Mucosa of stomach (tissue), 1 donor: Measurements from ENCODE around the gene GALNT14.

Experiments
- H3K27me3 ChIP-seq: one replicate; pipeline ENCODE4 v1.7.0; 2013; ENCODE audit warnings: mild to moderate bottlenecking, low read length; ENCODE audit not compliant: control insufficient read depth, insufficient read depth
- H3K36me3 ChIP-seq: one replicate; pipeline ENCODE4 v1.7.0; 2013; ENCODE audit warnings: low read length; ENCODE audit not compliant: control insufficient read depth, insufficient read depth
- H3K4me1 ChIP-seq: one replicate; pipeline ENCODE4 v1.7.0; 2013; ENCODE audit warnings: mild to moderate bottlenecking, low read length; ENCODE audit not compliant: control insufficient read depth, insufficient read depth
- H3K4me3 ChIP-seq: one replicate; pipeline ENCODE4 v1.7.0; 2013; ENCODE audit warnings: low read length
- H3K9ac ChIP-seq: one replicate; pipeline ENCODE4 v1.7.0; 2013; ENCODE audit warnings: mild to moderate bottlenecking, low read length, moderate library complexity
- H3K9me3 ChIP-seq: one replicate; pipeline ENCODE4 v1.7.0; 2013; ENCODE audit warnings: mild to moderate bottlenecking, low read length, moderate library complexity; ENCODE audit not compliant: control insufficient read depth
- donor health status: Pancreatic carcinoma.

Gene GALNT14

DNA sequence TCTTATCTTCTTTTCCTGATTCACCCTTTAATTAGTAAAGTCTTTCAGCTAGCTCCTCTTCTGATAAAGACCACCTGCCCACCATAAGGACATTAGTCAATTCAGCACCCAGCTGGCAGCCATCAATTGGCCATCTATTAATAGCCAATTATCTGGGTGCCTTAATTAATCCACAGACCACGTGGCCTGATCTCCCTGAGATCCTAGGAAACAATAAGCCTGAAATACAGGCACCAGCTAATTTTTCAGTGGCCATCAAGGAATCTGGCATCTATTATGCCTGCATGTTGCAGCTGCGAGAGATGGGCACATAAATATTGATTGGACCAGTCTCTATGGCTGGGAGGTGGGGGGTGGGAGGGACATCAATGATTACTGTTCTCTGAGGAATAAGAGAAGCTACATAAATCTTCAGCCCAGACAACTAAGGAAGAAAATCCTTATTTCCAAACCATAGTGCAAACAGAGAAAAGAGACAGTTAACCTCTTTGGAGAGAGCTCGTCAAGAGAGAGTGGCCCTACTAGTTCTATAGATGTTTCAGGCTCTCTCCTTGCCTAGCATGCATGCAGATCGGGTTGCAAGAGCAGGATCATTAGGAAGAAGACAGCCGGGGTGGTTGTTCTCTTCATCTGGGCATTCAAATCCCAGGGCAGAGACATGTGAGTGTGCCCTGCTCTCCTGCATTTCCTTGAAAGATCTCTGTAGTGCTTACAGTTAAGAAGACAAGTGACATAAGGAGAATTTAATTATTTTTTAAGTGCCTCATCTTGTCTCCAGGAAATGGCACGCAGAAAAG, 8.7 kb downstream of the GALNT14 start:
- no peaks in the 10 kb centered on the region for H3K4me1 ChIP-seq
- H3K9ac ChIP-seq, result no peak overlapping the region
- H3K36me3 ChIP-seq, result no peaks in the 10 kb centered on the region
- H3K4me3 ChIP-seq, result no peak overlapping the region
- H3K9me3 ChIP-seq, result no peaks in the 10 kb centered on the region
- H3K27me3 ChIP-seq, result peaks cover 6% of the 10 kb centered on the region

DNA sequence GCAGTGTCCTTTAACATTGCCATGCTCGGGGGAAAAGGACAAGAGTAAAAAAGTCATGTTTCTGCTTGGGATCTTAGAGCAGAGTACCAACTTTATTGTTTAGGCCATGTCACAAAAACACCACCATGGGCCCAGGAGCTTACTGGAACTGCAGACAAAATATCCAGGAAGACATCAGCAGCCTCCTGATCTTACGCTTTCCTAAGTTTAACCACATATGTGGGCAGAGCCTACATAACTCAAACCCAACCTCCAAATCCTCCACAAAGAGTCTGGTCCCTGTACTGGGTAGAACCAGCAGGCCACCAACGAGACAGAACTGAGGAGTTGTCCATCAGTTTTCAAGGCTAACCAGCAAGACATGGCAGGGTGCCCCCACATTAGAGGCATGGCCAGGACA, 10.3 kb downstream of the GALNT14 start:
- Histone ChIP-seq H3K4me1 (no peaks in the 10 kb centered on the region), H3K27me3 (no peaks in the 10 kb centered on the region), H3K36me3 (no peaks in the 10 kb centered on the region), H3K9me3 (no peaks in the 10 kb centered on the region), H3K9ac (no peak overlapping the region), H3K4me3 (no peak overlapping the region)

DNA sequence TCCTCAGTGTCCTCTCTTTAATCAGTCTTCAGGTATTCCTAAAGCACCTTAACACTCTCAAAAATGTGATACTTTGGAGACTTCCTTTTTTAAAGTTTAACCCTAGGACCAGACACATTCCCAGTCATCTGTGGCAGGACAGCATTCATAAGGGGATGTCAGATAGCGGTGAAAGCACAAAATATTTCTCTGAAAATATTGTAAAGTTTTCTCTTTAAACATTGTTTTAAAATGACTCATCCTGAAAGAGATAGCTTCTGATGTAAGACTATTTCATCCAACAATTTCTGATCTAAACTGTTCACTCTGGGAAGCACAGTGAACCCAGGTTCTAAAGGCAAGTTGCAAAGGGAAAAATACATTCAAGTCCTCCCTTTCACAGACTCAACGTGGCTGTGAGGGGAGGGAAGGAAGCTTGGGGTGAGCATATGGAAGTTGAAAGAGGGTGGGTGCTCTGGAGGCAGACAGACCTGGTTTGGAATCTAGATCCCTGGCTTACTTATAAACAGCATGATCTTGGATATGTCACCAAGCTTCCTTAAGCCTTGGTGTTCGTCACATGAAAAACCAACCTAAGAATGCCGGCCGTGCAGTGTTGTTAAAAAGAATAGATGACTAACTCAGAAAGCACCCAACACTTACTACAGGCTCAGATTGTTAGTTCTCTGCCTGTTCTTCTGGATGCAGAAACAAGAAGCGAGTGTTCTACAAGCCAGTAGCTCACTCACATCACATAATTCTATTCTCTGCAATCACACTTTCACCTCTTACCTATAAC, 12.1 kb downstream of the GALNT14 start:
- no peak overlapping the region for H3K4me3 ChIP-seq
- no peaks in the 10 kb centered on the region for H3K36me3 ChIP-seq
- no peak overlapping the region for H3K9ac ChIP-seq
- H3K27me3 ChIP-seq, result no peaks in the 10 kb centered on the region
- H3K4me1 ChIP-seq, result no peaks in the 10 kb centered on the region
- H3K9me3 ChIP-seq, result no peaks in the 10 kb centered on the region

DNA sequence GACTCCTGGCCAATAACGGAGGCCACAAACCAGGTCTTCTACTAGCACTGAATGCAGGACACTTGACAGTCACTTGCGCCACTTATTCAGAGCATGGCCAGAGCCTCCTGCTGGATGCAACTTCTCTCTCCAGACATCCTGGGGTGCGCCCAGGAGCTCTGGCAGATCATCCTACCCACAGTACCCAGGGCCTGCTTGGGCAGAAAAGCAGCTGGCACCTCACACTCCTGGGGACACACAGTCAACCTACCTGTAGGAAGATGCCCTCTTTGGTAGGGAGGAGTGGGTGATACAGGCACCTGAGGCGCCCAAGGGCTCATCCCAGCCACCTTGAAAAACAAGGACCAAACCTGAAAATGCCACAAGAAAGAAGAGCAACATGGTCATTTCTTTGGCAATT, 13.3 kb downstream of the GALNT14 start:
- no peaks in the 10 kb centered on the region for H3K9me3 ChIP-seq
- H3K36me3 ChIP-seq, result no peaks in the 10 kb centered on the region
- no peaks in the 10 kb centered on the region for H3K4me1 ChIP-seq
- no peak overlapping the region for H3K9ac ChIP-seq
- no peak overlapping the region for H3K4me3 ChIP-seq
- H3K27me3 ChIP-seq, result no peaks in the 10 kb centered on the region

DNA sequence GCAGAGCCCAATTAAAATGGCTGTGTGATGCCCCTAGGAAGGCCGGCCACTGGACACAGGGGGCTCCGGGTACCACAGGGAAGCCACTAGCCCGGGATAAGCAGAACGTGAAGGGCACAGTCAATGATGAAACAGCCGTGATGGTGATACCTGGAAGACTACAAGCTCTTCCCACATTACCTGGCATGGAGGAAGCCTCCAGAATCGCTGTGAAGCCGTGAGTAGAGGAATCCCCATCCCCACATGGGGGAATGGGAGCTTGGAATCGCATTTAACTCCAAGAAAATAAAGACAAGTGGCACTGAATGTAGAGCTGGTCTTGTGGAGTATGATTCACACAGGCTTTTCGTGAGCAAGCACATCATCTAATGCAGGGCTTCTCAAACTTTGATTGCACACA, 16.1 kb downstream of the GALNT14 start:
- no peaks in the 10 kb centered on the region for H3K9me3 ChIP-seq
- H3K36me3 ChIP-seq, result no peaks in the 10 kb centered on the region
- no peak overlapping the region for H3K9ac ChIP-seq
- no peak overlapping the region for H3K4me3 ChIP-seq
- H3K27me3 ChIP-seq, result no peaks in the 10 kb centered on the region
- H3K4me1 ChIP-seq, result no peaks in the 10 kb centered on the region

DNA sequence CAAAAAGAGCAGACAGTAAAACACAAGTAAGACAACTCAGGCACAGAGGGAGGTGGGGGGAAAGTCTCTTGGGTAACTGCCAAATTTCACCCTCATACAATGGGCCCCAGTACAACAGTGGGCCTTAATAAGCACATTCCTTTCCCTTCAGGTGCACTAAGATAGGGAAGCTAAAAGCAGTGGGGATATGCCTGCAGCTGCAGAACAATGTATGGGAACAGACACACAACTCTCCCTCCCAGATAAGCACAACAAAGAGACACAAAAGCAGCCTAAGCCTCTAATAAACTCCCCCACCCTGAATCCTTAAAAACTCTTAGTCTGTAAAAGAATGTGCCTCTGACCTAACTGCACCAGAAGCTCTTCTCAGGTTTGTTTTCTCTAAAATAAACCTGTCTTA, 24.5 kb downstream of the GALNT14 start:
- Histone ChIP-seq H3K27me3 (no peaks in the 10 kb centered on the region), H3K9ac (no peak overlapping the region), H3K9me3 (no peaks in the 10 kb centered on the region), H3K36me3 (no peaks in the 10 kb centered on the region), H3K4me1 (no peaks in the 10 kb centered on the region), H3K4me3 (no peak overlapping the region)

DNA sequence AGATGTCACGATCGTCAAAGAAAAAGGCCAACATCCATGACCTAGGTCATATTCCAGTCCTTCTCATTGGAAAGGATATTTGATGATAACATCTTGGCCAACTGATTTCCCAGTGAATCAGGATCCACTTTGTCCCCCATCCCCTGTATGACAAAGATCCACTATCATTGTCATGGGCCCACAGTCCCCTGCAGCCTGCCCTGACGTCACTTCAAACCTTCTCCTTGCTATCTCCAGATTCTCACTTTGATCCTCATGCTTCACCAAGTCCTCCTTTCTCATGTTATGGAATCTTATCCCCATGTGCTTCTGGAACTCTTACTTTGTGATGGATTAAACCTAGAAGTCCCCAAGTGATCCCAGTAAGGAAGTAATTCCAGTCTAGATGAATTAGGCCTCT, 25.7 kb downstream of the GALNT14 start:
- Histone ChIP-seq H3K4me3 (no peak overlapping the region), H3K36me3 (no peaks in the 10 kb centered on the region), H3K9ac (no peak overlapping the region), H3K4me1 (no peaks in the 10 kb centered on the region), H3K9me3 (no peaks in the 10 kb centered on the region), H3K27me3 (no peaks in the 10 kb centered on the region)

DNA sequence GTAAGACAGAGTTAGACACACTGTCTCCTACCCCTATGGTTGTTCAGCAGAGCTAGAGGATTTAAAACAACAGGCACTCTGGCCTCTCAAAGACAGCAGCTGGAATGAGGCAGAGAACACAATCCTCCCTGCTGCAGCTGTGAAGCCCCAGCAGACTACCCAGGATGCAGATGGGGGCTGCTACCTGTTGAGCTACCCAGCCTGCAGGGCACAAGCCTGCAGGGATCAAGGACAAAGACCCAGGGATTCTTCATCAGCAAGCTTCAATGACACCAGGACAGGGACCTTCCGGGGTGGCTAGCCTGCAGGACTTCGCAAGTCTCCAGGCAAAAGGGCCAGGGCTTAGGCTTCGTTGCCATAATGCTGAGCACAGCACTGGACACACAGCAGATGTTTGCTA, 27.2 kb downstream of the GALNT14 start:
- Histone ChIP-seq H3K36me3 (no peaks in the 10 kb centered on the region), H3K4me3 (no peak overlapping the region), H3K27me3 (no peaks in the 10 kb centered on the region), H3K4me1 (no peaks in the 10 kb centered on the region), H3K9ac (no peak overlapping the region), H3K9me3 (no peaks in the 10 kb centered on the region)

DNA sequence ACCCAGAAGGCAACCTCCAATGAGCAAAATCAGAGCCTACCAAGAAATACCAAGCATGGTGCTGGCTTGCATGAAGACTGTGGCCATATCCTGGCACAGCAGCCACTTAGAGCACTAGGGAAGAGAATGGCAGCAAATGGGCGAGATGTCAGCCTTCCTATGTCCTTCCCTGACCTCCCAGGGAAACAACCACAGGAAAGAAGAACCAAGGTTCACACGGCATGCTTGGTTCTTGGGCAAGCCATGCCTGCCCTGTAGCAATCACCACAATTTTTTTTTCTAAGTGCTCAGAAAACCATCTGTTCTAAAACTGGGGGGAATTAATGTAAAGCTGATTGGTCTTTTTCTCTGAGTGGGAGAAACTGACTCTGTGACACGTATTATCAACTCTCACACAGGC, 27.8 kb downstream of the GALNT14 start:
- no peaks in the 10 kb centered on the region for H3K4me1 ChIP-seq
- no peaks in the 10 kb centered on the region for H3K36me3 ChIP-seq
- H3K27me3 ChIP-seq, result no peaks in the 10 kb centered on the region
- H3K9me3 ChIP-seq, result no peaks in the 10 kb centered on the region
- H3K4me3 ChIP-seq, result no peak overlapping the region
- no peak overlapping the region for H3K9ac ChIP-seq

DNA sequence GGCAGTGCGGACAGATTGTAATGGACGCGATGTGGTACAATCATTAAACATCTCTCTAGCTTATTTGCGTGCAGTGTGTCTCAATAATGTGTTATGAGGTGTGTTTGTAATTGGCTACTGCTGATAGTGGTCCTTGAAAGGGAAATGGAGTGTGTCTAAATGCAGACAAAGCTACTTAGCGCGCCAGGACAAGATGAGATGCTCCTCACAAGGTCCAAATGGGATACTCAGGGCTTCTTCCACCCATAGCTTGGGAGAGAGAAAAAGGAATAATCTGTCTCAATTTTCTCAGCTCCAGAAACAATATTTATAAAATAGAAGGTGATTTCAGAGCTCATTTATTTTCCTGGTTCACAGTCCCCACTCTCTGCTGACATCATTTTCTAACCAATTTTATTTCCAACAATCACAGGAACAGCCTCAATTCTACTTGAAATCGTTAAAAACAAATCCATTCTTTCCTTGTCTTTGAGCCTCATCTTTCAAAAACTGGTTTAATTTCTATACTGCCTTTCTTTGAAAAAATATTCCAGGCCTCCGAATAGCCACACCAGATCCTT, 28.5 kb downstream of the GALNT14 start:
- no peaks in the 10 kb centered on the region for H3K9me3 ChIP-seq
- H3K4me1 ChIP-seq, result no peaks in the 10 kb centered on the region
- no peak overlapping the region for H3K4me3 ChIP-seq
- H3K9ac ChIP-seq, result no peak overlapping the region
- H3K36me3 ChIP-seq, result no peaks in the 10 kb centered on the region
- H3K27me3 ChIP-seq, result no peaks in the 10 kb centered on the region

DNA sequence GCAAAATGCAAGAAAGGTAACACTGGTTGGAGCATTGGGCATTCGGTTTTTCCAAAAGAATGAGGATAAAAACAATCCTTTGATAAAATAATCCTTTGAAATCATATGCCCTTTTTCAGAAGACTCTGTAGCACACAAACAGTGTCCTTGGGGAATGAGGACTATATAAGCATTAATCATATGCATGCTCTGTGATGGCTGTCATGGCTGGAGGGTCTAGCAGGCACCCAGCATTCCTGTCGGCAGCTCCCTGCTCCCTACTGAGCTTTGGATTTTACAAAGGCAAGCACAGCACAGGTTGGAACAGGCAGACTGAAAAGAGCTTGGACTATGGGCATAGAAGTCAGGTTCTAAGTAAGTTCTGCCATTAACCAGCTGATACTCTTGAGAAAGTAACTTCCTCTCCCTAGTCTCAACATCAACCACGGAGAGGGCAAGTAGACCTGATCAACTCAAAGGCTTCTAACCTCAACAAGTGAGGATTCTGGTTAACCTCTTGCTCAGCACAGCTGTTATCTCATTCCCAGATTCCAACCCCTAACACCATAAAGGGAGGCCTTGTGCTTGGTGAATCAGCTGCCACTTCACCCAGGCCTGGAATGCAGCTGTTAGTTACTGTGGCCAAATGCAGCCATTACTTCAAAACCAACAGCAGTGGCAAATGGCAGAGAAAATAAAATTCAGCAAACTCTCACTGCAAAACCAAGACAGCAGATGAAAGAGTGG, 29.5 kb downstream of the GALNT14 start:
- Histone ChIP-seq H3K9ac (no peak overlapping the region), H3K27me3 (no peaks in the 10 kb centered on the region), H3K4me3 (no peak overlapping the region), H3K36me3 (no peaks in the 10 kb centered on the region), H3K4me1 (no peaks in the 10 kb centered on the region), H3K9me3 (no peaks in the 10 kb centered on the region)
